Measurements from ENCODE around the gene TAF1D. TPM values are rescaled to one million over a fixed set of nuclear protein-coding genes. Genes with fewer than 3 reads are reported as not detected.
A peak's percentile ranks its signal among the peaks of the same experiment; 100 is the strongest.
"Not testable (repeated sequence)": the region's sequence is repeated elsewhere in the genome, so short reads cannot be mapped to it uniquely, and the experiment has no call there.

Gene TAF1D, protein sequence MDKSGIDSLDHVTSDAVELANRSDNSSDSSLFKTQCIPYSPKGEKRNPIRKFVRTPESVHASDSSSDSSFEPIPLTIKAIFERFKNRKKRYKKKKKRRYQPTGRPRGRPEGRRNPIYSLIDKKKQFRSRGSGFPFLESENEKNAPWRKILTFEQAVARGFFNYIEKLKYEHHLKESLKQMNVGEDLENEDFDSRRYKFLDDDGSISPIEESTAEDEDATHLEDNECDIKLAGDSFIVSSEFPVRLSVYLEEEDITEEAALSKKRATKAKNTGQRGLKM
- 164 and 179 TPM in 2 replicates for total RNA-seq (2014; rRNA removed)
- polyA plus RNA-seq (2012) = 44.1 TPM

DNA sequence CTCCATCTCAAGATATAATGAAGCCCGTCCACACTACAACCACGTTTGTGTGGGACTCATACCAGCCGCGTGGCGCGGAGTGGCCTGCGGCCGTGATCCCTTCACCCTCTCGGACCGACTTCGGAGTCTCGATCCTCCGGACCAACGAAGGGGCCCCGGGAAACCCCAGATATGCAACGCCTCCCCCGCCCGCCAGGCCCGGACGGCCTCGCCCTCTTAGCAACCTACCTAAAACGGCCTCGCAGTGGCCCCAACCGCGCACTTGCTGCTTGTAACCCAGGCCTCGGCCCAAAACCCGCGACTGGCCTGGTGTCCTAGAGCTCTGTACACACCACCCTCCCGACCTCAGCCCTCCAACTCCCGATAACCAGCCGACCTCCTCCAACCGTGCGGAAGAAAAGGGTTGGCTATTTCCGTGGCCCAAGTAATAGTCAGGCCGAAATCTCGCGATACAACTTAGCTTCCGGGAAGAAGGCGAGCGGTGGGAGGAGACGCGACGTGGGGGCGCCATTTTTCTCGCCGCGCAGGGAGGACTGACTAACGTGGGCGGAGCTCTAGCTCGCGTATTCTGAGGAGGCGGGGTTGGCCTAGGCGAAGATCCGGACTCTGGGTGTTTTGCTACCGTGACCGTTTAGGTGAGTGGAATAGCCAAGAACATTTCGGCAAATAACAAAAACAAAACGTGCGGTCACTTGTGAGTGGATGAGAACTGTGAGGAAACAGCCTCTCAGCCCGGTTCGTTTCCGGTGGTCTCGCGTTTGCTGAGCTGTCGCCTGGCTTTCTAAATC is at the start of gene TAF1D, which contains the start of gene C11orf54:
TSS of gene TAF1D (minus strand) at position 402 of the 788 bp plus-strand sequence. CDS start 2,191 bp downstream, outside the sequence.
TSS of gene C11orf54 (plus strand) at position 579 of the 788 bp plus-strand sequence. CDS start 5,722 bp downstream, outside the sequence.
- DNase-seq (ENCODE audit: low read depth) = peak; percentile 97

DNA sequence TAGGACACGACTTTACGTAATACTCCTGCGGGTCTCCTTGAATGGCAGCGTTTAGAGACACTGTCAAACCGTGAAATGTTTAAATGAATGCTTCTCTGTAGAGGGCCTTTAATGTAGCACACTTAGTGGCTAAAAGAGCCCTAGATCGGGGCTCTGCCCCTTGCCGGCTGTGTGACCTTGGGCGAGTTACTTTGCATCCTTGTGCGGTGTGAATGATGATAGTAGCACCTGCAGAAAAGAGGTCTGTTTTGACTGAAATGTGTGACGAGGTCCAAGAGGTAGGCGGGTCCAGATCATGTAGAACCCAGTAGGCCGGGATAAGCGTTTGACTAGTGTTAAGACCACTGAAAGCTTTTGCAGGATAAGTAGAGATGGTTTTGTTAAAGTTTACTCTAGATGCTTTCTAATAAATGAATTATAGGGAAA is 43.7 kb upstream of the TAF1D start:
- no peak for DNase-seq (ENCODE audit: low read depth)

DNA sequence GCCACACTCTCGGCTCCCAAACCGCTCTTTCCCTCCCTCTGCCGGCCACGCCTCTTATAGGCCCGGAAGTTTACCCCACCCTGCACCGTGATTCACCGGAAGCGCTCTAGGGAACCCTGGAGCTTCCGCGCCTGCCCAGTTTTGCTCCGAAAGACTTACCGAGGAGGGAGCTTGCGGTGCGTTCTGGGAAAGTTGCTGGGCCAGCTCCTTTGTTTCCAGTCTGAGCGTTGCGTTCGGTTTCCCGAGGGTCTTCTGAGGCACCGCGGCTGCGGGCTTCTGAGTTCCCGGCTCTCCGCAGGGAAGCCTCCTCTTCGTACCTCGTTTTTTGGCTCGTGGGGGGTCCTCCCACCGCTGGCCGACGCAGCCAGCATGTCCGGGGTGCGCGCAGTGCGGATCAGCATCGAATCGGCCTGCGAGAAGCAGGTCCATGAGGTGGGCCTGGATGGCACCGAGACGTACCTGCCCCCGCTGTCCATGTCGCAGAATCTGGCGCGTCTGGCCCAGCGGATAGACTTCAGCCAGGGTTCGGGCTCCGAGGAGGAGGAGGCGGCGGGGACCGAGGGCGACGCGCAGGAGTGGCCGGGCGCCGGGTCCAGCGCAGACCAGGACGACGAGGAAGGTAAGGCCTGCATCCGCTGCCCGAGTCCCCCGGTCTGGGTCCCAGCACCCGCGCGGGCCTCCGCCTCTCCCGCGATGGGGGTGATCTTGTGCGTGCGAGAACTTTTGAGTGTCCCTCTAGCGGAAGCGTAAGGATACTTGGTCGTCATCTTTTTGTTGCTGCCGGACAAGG is 43.0 kb upstream of the TAF1D start, which contains the start of gene MED17:
TSS of gene MED17 (plus strand) at position 138 of the 790 bp plus-strand sequence. CDS start at position 370, 232 bp downstream.
- peak; percentile 93 for DNase-seq (ENCODE audit: low read depth)

DNA sequence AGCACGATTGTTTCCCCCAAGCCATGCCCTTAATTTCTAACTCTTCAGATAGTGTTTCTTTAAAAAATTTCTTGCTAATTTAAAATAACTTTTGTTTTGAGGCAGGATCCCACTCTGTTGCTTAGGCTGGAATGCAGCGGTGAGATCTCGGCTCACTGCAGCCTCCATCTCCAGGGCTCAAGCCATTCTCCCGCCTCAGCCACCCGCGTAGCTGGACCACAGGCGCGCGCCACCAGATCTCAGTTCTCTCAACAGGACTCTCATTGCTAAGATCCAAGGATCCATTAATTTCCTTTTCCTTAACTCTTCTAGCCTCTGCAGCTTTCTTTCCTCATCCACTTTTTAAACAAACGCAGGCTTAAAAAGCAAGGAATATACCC is 42.5 kb upstream of the TAF1D start:
- no peak for DNase-seq (ENCODE audit: low read depth)

DNA sequence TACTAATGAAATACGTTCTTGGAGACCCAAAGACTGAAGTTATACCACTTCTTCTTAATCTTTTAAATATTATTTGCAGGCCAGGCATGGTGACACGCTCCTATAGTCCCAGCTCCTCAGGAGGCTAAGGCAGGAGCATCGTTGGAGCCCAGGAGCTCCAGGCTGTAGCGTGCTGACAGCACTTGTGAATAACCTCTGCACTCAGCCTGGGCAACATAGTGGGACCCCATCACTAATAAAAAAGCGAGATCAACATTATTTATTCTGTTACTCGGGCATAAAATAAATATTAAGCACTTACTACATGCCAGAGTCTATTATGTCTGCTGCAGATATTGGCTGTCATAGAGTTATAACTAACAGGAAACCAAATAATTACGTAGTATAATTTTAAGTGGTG is 42.1 kb upstream of the TAF1D start:
- no peak for DNase-seq (ENCODE audit: low read depth)

DNA sequence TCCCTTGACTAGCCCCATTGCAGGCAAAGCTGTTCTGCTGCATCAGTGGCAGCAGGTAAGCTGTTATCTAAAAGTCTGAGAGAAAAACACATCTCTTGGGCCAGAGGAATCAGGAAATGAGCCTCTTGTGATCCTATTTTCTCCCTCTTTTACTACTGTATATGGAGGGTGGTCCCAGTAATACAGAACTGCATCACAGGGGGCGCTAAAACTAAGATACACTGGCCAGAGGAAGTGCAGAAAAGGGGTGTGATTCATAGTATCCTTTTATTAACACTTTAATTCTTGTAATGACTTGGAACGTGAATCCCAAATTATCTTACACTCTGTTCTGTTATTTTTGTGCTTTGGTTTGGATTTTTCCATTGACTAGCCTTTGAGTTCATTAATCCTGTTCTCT is 34.0 kb upstream of the TAF1D start:
- no peak for DNase-seq (ENCODE audit: low read depth)

DNA sequence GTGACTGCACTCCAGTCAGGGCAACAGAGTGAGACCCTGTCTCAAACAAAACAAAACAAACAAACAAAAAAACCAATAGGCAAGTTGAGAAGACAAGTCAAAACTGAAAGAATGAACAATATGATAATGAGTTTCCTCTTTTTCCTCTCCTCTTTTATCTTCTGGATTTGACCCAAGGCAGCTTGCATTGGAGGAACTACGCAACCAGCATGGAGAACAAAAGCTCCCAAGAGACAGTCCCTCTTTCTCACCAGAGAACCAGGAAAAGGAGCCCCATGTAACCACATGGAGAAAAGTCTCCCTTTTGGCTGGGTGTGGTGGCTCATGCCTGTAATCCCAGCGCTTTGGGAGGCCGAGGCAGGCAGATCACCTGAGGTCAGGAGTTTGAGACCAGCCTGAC is 33.3 kb upstream of the TAF1D start:
- DNase-seq (ENCODE audit: low read depth) = not testable (repeated sequence)

DNA sequence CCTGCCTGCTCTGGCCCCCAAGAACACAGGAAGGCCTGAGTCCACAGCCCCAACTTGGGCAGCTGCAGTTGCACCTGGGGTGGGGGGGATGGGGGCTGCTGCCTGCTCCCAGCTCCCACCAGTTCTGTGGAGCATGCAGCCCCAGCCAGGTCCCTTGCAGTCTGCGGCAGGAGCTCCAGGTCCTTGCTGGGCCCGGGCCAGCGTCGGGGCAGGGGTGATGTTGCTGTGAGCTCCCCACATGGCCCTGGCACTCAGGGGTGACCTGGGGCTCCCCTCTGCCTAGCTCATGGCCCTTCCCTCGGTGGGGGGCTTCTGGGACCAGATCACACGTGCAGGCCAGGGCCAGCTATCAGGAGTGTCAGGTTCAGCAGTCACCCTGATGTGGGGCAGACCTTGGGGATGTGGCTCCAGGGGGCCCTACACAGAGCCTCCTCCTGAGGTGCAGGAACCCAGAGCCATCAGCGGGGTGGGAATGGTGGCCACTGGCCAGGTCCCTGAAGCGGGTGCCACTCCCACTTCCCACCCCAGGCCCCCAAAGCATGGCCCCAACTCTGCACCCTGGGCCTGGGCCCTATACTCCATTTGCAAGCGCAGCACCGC is 32.4 kb upstream of the TAF1D start:
- DNase-seq (ENCODE audit: low read depth) = no peak

DNA sequence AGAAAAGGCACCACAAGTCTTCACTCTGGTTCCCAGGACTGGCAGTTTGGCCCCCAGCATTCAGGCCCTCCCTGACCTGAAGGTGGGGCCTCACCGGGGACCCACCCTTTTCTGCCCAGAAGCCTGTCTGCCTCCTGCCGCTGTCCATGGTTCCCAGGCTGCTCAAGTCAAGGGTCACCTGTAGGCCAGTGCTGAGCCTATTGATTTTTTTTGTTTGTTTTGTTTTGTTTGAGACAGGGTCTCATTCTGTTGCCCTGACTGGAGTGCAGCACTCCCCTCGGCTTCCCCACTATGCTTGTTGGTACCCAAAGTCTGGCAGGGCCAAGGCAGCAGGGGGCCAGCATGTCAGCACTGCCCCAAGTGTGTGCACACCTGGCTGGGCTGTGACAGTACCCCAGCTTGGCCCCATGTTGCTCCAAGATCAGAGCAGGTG is 31.8 kb upstream of the TAF1D start:
- no peak for DNase-seq (ENCODE audit: low read depth)

DNA sequence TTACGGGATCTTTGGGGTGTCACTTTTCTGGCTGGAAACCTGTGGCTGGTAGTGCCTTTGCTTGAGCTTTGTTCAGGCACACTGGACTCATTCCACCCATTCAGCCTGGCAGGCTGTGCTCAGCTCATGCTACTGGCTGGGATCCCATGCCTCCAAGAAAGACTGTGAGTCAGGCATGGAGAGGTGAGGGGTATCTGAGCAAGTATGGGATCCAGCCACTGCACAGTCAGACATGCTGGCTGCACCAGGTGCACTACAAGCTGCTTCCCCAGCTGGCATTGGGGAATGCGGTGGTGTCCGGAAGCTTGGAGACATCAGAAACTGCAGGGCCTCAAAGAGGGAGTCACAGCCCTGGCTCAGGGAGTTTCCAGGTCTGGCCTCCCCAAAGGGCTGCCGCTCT is 30.8 kb upstream of the TAF1D start:
- no peak for DNase-seq (ENCODE audit: low read depth)

DNA sequence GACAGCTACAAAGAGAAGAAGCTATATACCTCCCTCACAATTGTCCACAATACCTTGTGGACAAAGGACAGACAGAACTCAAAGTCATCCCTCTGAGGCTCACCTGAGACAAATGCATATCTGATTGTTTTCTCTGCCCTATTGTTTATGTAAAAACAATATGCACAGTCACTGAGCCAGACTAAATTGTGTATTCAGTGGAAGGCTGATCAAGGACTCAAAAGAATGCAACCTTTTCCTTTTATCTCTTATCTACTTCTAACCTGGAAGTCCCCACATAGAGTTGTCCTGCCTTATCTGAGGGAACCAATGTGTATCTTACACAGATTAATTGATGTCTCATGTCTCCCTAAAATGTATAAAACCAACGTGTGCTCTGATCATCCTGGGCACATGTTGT is 28.9 kb upstream of the TAF1D start:
- no peak for DNase-seq (ENCODE audit: low read depth)

DNA sequence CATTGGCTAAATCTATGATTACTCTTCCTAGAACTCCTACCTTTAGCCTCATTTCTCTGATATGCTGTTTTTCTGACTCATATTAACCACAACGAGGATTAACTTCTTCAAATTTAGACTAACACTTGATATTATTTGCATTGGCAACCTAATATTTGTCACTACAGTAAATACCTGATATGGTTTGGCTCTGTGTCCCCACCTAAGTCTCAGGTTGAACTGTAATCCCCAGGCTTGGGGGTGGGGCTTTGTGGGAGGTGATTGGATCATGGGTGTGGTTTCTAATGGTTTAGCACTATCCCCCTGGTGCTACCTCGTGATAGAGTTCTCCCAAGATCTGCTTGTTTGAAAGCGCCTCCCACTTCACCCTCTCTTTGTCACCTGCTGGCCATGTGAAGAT is 25.7 kb upstream of the TAF1D start:
- DNase-seq (ENCODE audit: low read depth) = no peak

DNA sequence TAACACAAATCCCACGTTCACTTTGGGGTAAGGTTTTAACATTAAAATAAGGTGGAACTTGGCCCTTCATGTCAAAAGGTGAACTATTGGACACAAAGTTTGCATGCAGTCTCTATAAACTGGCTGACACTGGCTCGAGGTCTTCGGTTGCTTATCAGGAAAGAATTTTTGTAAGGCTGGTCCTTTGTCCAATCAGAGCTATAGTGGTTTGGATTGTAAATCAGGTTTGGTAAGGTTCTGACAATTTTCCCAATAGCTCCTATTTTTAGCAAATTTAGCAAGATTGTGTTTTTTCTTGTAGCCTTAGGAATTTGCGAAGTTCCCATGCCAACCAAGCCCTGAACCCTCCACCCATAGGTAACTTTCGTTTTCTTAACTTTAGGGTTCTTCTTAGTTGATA is 25.2 kb upstream of the TAF1D start:
- no peak for DNase-seq (ENCODE audit: low read depth)

DNA sequence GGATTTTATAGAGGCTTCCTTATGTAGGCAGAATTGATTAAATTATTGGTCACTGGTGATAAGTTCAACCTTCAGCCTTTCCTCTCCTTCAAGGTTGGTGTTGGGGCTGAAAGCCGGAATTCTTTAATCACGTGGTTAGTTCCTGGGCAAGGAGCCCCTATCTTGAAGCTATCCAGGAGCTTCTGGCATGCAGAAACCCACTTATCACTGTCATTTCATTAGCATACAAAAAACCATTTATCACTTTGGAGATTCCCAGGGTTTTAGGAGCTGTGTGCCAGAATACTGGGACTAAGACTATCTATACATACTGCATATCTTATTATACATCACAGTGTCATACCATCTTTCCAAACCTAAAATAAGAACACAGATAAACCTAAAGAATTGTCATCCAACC is 24.3 kb upstream of the TAF1D start:
- no peak for DNase-seq (ENCODE audit: low read depth)

DNA sequence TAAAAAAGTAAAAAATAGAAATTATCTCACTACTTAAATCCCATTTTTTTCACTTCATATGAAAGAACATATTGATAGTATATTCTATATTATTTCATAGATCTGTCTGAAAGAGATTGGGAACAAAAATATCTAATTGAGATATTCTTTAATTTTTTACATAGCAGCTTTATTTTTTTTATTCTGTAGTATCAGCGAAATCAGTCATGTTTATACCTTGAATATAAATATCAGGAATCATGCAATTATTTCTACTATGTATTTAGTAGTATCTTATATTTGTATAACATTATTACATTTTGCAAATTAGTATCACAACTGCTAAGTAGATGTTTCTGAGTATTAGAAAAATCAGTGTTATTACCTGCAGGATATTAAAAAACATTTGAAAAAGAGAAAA is 20.6 kb upstream of the TAF1D start:
- no peak for DNase-seq (ENCODE audit: low read depth)

DNA sequence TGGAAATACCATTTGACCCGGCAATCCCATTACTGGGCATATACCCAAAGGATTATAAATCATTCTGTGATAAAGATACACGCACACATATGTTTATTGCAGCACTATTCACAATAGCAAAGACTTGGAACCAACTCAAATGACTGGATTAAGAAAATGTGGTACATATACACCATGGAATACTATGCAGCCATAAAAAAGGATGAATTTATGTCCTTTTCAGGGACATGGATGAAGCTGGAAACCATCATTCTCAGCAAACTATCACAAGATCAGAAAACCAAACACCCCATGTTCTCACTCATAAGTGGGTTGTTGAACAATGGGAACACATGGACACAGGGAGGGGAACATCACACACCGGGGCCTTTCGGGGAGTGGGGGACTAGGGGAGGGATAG is 17.8 kb upstream of the TAF1D start:
- not testable (repeated sequence) for DNase-seq (ENCODE audit: low read depth)

DNA sequence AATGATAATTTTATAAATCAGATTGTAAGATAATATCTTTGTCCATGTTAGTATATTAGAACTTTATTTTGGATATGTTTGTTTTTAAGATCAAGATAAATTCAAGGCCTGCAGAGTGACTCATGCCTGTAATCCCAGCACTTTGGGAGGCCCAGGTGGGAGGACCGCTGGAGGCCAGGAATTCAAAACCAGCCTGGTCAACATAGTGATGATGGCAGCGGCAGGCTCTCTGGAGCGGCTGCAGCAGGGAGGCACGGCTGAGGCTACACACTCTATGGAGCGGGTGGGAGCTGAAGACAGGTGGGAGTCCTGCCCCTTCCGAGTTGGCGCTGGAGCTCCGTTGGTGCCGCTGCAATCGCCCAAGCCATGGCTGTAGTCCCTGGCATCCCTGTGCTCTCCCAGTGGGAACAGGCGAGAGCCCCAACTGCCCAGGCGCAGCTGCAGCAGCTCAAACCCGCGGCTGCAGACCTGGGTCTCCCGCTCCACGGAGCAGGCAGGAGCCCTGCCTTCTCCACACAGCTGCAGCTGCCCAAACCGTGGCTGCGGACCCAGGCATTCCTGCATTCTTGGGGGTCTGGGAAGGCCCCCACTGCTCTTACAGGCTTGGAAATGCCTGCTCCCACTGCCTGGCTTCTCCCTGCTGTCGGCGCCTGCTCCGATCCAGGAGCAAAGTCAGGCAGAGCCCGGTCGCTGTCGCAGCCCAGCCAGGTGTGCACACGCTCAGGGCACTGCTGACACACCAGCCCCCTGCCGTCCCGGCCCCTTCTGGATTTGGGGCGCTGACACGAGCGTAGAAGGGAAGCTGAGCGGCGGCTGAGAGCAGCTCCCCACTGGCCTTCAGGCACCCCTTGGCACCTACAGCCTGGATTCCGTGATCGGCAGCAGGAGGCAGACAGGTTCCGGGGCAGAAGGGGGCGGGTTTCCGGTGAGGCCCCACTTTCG is 16.9 kb upstream of the TAF1D start:
- DNase-seq (ENCODE audit: low read depth) = no peak

DNA sequence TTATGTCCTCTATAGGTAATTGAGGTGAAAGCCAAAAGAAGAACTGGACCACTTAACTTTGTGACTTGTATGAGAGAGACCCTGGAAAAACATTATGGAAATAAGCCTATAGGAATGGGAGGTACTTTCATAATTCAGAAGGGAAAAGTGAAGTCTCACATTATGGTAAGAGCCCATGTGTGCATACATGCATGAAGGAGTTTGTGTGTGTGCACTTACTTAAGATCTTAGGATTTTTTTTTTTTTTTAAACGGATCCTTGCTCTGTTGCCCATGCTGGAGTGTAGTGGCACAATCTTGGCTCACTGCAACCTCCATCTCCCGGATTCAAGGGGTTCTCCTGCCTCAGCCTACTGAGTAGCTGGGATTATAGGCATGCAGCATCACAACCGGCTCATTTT is 16.0 kb upstream of the TAF1D start:
- no peak for DNase-seq (ENCODE audit: low read depth)

DNA sequence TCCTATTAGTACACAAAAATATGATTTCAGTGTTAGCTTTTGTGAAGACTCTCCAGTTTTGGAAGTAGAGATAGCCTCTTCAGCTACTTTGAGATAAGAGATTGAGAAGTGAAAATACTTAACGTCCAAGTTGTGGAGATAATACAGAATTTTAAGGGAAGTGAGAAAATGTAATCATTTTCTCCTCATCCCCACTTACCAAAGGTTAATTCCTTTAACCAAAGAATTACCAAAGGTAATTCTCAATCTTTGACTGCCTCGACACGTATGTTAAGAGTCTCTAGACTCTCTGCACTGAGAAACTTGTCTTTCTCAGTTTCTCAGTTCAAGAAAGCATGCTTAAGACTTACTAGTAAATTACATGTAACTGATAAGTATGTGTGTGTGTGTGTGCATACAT is 15.5 kb upstream of the TAF1D start:
- DNase-seq (ENCODE audit: low read depth) = no peak

DNA sequence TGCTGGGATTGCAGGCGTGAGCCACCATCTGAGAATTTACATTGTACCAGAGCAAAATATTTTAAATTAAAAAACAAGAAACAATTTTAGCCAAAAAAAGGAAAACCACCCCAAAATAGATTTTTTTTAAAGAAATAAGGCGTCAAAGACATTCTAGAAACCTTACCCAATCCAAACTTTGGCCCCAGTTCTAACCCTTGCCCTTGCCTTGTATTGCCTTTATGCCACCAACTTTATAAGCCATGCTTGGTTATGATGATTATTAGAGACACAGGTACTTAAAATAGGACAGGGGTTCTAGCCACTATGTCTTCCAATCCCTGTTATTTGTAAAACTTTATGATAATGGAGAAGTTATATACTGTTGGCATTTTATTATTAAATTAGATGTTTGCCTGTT is 11.9 kb upstream of the TAF1D start:
- no peak for DNase-seq (ENCODE audit: low read depth)

All from LHCN-M2 (cell line).